Thoracic aorta (tissue), 2 donors: ENCODE results near the gene ST6GALNAC4. TPM values are rescaled to one million over a fixed set of nuclear protein-coding genes. Genes with fewer than 3 reads are reported as not detected.
A peak's percentile ranks its signal among the peaks of the same experiment; 100 is the strongest.

Experiments
- ATAC-seq: fragments of 150-250 bp; one replicate; pipeline ENCODE4 v1.8.0; 2017; ENCODE audit warnings: low read depth; ENCODE audit not compliant: insufficient number of reproducible peaks, low FRiP score
- DNase-seq: peaks from one replicate; pipeline ENCODE4 v3.0.0-alpha.2; 2020; ENCODE audit warnings: low spot score
- H3K27ac ChIP-seq, 2 donors: fragments of 200-600 bp; sonication (generic); 1 replicate in 1 of 2; 2 replicates in 1 of 2; pipeline ENCODE4 v1.5.1; 2016; ENCODE audit warnings: mild to moderate bottlenecking in 2 of 2, moderate library complexity in 2 of 2
- H3K27me3 ChIP-seq: fragments of 200-600 bp; sonication (generic); replicated peaks from 2 replicates; pipeline ENCODE4 v1.6.0; 2016; ENCODE audit warnings: mild to moderate bottlenecking; ENCODE audit not compliant: insufficient read depth
- H3K36me3 ChIP-seq: fragments of 200-600 bp; sonication (generic); one replicate; pipeline ENCODE4 v1.5.1; 2016
- H3K4me1 ChIP-seq, 2 donors: fragments of 200-600 bp; sonication (generic); 1 replicate in 1 of 2; 2 replicates in 1 of 2; pipeline versions ENCODE4 v1.5.1 to v1.6.0; 2016; ENCODE audit warnings: low read depth in 2 of 2, mild to moderate bottlenecking in 1 of 2; ENCODE audit not compliant: control insufficient read depth in 1 of 2
- H3K4me3 ChIP-seq: fragments of 200-600 bp; sonication (generic); 2 replicates; pipeline ENCODE4 v1.5.1; 2016; ENCODE audit warnings: mild to moderate bottlenecking
- H3K9me3 ChIP-seq: fragments of 200-600 bp; sonication (generic); 2 replicates; pipeline ENCODE4 v1.5.1; 2016
- CTCF ChIP-seq: fragments of 200-600 bp; sonication (generic); IDR thresholded peaks from one replicate; pipeline ENCODE4 v1.5.1; 2019; ENCODE audit warnings: antibody characterized with exemption
- total RNA-seq, 2 donors: library from RNA; depleted of rRNA; stranded (reverse); fragments of >200 nt; gene quantifications; one replicate each; pipeline versions ENCODE4 v1.1.0 to v1.2.3, GENCODE V29; 2016

ST6GALNAC4 gene
- total RNA-seq, 2 donors from 2014 or later = 45.0 to 61.2 TPM

DNA sequence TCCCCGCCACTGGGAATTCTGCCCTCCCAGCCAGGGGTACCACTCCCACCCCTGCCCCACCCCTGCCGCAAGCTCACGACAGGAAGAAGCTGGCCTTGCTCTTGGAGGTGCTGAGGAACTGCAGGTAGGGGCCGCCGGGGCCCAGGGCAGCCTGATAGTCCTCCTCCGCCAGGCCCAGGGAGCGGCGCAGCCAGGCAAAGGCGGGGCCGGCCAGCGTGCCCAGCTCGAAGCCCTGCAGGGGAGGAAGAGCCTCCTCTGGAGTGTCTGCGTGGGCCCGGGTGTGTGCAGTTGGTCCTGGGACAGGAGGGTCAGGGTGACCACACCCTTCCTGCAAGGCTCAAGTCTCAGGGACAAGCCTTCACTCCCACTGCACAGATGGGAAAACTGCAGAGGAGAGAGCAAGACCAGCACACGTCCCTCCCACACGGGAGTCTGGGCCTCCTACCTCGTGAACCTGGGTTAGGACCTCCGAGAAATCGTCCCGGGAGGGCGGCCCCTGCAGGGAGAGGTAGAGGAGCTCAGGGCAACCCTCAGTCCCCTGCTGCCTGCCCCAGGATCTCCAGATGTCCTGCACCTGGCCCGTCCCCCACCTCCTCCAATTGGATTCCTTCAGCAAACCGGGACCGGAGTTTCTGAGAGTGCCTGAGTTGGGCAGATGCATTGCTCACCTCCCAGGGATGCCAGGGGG, 11.3 kb upstream of the ST6GALNAC4 start:
- H3K36me3 ChIP-seq = no peaks in the 10 kb centered on the region
- peaks cover 11 to 23% of the 10 kb centered on the region in 2 donors for H3K4me1 ChIP-seq
- no peaks in the 10 kb centered on the region for H3K27me3 ChIP-seq
- peak overlapping the region; percentile 11 for H3K4me3 ChIP-seq
- H3K9me3 ChIP-seq = no peaks in the 10 kb centered on the region
- TF ChIP-seq CTCF = no peak
- ATAC-seq (no peak), DNase-seq (no peak)
- H3K27ac ChIP-seq = no peak overlapping the region

GRCh38 chr9:127927201-127927987, 10.6 kb upstream of the ST6GALNAC4 start:
- Histone ChIP-seq H3K4me3 (peak overlapping the region; percentile 33), H3K27ac (no peak overlapping the region), H3K9me3 (no peaks in the 10 kb centered on the region), H3K27me3 (no peaks in the 10 kb centered on the region), H3K36me3 (no peaks in the 10 kb centered on the region), H3K4me1 (peaks cover 11 to 23% of the 10 kb centered on the region in 2 donors)
- DNase-seq (no peak), ATAC-seq (no peak)
- no peak for TF ChIP-seq CTCF

DNA sequence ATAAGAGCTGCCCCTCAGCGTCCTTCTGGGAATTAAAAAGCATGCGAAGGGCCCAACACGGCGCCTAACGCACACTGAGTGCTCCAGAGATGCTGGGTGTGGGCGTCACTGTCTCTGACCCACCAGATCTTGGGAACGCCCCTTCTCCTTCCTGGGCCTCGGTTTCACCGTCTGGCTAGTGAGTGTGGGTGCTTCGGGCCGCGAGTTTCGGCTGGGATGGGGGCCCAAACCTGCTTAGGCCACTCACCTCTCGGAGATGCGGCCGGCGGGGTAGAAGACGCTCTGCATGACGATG, 10.0 kb upstream of the ST6GALNAC4 start:
- Histone ChIP-seq H3K36me3 (no peaks in the 10 kb centered on the region), H3K4me1 (peaks cover 11 to 24% of the 10 kb centered on the region in 2 donors), H3K4me3 (peak overlapping the region; percentile 33), H3K9me3 (no peaks in the 10 kb centered on the region), H3K27ac (no peak overlapping the region), H3K27me3 (no peaks in the 10 kb centered on the region)
- ATAC-seq (no peak), DNase-seq (no peak)
- no peak for TF ChIP-seq CTCF

DNA sequence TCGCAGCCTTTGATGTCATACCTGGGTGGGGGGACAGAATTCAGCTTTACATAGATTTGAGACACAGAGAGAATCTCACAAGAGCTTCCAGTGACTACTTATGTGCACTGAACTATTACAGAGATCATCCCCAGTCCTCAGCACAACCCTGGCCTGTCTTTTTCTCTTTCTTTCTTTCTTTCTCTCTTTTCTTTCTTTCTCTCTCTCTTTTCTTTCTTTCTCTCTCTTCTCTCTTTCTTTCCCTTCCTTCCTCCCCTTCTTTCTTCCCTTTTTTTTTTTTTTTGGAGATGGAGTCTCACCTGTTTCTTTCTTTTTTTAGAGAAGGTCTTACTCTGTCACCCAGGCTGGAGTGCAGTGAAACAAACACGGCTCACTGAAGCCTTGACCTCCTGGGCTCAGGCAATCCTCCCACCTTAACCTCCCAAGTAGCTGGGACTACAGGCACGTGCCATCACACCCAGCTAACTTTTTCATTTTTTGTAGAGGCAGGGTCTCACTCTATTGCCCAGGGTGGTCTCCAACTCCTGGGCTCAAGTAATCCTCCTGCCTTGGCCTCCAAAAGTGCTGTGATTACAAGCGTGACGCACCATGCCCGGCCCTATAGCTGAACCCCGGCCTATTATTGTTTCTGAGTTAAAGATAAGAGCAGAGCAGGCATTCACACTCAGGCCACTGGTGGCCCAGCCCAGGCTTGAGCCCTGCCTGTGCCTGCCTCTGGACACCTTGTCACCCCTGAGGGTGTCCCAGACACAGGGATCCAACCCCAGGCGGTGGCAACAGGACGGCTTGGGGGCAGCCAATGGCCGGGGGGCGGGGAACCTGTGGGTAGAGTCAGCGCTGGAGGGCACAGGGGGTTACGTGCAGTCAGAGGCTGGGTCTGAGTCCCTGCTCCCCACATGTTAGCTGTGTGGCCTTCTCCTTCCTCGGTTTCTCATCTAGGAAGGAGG, 9.4 kb upstream of the ST6GALNAC4 start:
- no peaks in the 10 kb centered on the region for H3K36me3 ChIP-seq
- no peaks in the 10 kb centered on the region for H3K27me3 ChIP-seq
- no peak overlapping the region for H3K4me3 ChIP-seq
- no peak for TF ChIP-seq CTCF
- H3K9me3 ChIP-seq = no peaks in the 10 kb centered on the region
- ATAC-seq (no peak), DNase-seq (no peak)
- H3K27ac ChIP-seq = no peak overlapping the region
- peaks cover 11 to 25% of the 10 kb centered on the region in 2 donors for H3K4me1 ChIP-seq
